ENCODE measurements around the gene RNF213. TPM values are rescaled to one million over a fixed set of nuclear protein-coding genes. Genes with fewer than 3 reads are reported as not detected.

Gene RNF213
- total RNA-seq, 1 donor from 2014 or later = 110 TPM

- Mint-ChIP-seq H3K27me3 (ENCODE audit: unreplicated experiment) (peaks cover 18% of the 10 kb centered on the region), H3K4me1 (ENCODE audit: unreplicated experiment) (peaks cover 26% of the 10 kb centered on the region), H3K9me3 (ENCODE audit: unreplicated experiment) (no peaks in the 10 kb centered on the region), H3K4me3 (ENCODE audit: unreplicated experiment) (no peak overlapping the region), H3K27ac (ENCODE audit: unreplicated experiment) (no peak overlapping the region), H3K36me3 (ENCODE audit: low read depth, unreplicated experiment) (peaks cover 13% of the 10 kb centered on the region)
- TF ChIP-seq CTCF (IDR thresholded peaks at IDR 0.05; ENCODE audit: unreplicated experiment) = no peak
- no peak for DNase-seq (ENCODE audit: low spot score)
Observed at GRCh38 chr17:80262775-80263244, 2.2 kb downstream of the RNF213 start.

GRCh38 chr17:80263253-80264204, 2.9 kb downstream of the RNF213 start:
- no peak overlapping the region for H3K4me3 Mint-ChIP-seq (ENCODE audit: unreplicated experiment)
- TF ChIP-seq CTCF (IDR thresholded peaks at IDR 0.05; ENCODE audit: unreplicated experiment) = no peak

GRCh38 chr17:80264205-80265075, 3.8 kb downstream of the RNF213 start:
- peak overlapping the region; percentile 42 for H3K4me3 Mint-ChIP-seq (ENCODE audit: unreplicated experiment)
- TF ChIP-seq CTCF (IDR thresholded peaks at IDR 0.05; ENCODE audit: unreplicated experiment) = no peak
- DNase-seq (ENCODE audit: low spot score) = no peak

More at GRCh38 chr17:80263253-80264204, 2.9 kb downstream of the RNF213 start:
- Mint-ChIP-seq H3K27me3 (ENCODE audit: unreplicated experiment) (peaks cover 14% of the 10 kb centered on the region), H3K27ac (ENCODE audit: unreplicated experiment) (no peak overlapping the region), H3K36me3 (ENCODE audit: low read depth, unreplicated experiment) (peaks cover 13% of the 10 kb centered on the region), H3K4me1 (ENCODE audit: unreplicated experiment) (peaks cover 26% of the 10 kb centered on the region), H3K9me3 (ENCODE audit: unreplicated experiment) (no peaks in the 10 kb centered on the region)
- no peak for DNase-seq (ENCODE audit: low spot score)

GRCh38 chr17:80265205-80266068, 4.8 kb downstream of the RNF213 start:
- Mint-ChIP-seq H3K9me3 (ENCODE audit: unreplicated experiment) (no peaks in the 10 kb centered on the region), H3K27ac (ENCODE audit: unreplicated experiment) (no peak overlapping the region), H3K27me3 (ENCODE audit: unreplicated experiment) (peaks cover 9% of the 10 kb centered on the region), H3K4me3 (ENCODE audit: unreplicated experiment) (peak overlapping the region; percentile 32), H3K4me1 (ENCODE audit: unreplicated experiment) (peaks cover 29% of the 10 kb centered on the region), H3K36me3 (ENCODE audit: low read depth, unreplicated experiment) (peaks cover 13% of the 10 kb centered on the region)
- TF ChIP-seq CTCF (IDR thresholded peaks at IDR 0.05; ENCODE audit: unreplicated experiment) = no peak
- no peak for DNase-seq (ENCODE audit: low spot score)

More at GRCh38 chr17:80264205-80265075, 3.8 kb downstream of the RNF213 start:
- peak overlapping the region; percentile 64 for H3K27ac Mint-ChIP-seq (ENCODE audit: unreplicated experiment)
- H3K27me3 Mint-ChIP-seq (ENCODE audit: unreplicated experiment) = peaks cover 13% of the 10 kb centered on the region
- peaks cover 26% of the 10 kb centered on the region for H3K4me1 Mint-ChIP-seq (ENCODE audit: unreplicated experiment)
- H3K9me3 Mint-ChIP-seq (ENCODE audit: unreplicated experiment) = no peaks in the 10 kb centered on the region
- peaks cover 13% of the 10 kb centered on the region for H3K36me3 Mint-ChIP-seq (ENCODE audit: low read depth, unreplicated experiment)
